ENCODE measurements around the gene SLC34A1. TPM values are rescaled to one million over a fixed set of nuclear protein-coding genes. Genes with fewer than 3 reads are reported as not detected.
A peak's percentile ranks its signal among the peaks of the same experiment; 100 is the strongest.
"Not testable (repeated sequence)": the region's sequence is repeated elsewhere in the genome, so short reads cannot be mapped to it uniquely, and the experiment has no call there.

The SLC34A1 gene
- polyA plus RNA-seq, 4 donors: 3.4 to 223 (median 131) TPM

DNA sequence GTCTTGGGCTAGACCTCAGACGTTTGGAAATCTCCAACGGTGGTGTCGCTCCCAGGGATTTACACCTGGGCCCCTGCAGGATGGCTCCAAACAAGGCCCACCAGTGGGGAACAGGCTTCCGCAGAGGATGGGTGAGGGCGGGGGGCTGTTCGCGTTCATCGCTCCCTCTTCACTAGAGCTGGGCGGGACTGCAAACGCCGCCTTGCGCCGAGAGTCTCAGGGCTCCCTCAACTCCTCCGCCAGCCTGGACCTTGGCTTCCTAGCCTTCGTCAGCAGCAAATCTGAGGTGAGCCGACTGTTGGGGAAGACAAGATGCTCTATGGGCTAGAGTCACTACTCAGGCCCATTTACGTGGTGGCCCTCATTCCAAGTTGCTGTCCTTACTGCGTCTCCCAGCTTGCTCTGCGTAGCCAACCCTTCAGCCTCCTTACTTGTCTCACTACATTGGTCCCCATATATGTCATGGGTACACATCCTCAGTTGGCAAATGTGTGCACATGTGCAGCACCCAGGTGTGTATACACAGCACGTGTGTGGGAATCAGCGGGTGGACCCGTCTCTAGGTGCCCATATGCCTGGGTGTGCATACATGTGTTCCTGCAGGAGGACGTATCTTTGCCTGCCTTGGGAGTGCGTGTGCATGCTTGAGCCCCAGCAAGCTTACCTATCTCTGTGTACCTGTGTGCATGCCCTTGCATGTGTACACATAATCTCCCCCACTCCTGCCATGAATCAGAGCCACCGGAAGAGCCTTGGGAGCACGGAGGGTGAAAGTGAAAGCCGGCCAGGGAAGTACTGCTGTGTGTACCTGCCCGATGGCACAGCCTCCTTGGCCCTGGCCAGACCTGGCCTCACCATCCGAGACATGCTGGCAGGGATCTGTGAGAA lies 16.0 kb upstream of the SLC34A1 start:
- DNase-seq (ENCODE audit: low read depth in 4 of 4, low spot score in 3 of 4): no peak

DNA sequence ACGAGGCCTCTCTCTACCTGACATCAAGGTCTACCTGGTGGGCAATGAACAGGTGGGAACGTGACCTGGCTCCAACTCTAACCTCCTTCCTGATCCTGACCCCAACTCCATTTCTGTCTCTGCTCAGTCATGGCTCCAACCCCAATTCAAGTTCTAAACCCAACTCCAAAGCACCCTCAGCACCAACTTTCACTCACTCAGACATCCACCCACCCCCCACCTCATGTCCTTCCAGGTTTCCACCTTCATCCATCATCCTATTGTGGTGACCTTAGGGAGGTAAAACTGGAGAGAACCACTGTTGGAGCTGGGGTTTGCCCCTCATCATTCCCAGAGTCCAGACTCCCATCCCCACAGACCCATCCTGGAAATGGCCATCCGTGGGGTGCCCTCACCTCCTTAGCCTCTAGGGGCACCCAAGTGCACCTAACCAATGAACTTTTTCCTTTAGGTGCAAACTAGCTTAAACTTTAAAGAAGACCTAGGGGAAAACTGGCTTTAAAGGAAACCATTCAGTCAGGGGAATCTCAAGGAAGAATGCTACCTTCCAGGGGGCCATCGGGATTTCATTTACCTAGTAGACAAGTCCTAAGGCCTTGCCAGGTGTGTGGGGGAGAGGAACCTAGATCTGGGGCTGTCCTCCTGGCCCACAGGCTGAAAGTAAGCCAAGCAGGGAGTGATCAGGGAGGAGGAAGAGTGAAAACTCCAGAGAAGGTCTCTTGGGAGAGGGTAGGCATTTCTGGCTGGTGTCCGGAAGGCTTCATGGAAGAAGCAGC lies 15.2 kb upstream of the SLC34A1 start:
- DNase-seq (ENCODE audit: low read depth in 4 of 4, low spot score in 3 of 4): no peak

DNA sequence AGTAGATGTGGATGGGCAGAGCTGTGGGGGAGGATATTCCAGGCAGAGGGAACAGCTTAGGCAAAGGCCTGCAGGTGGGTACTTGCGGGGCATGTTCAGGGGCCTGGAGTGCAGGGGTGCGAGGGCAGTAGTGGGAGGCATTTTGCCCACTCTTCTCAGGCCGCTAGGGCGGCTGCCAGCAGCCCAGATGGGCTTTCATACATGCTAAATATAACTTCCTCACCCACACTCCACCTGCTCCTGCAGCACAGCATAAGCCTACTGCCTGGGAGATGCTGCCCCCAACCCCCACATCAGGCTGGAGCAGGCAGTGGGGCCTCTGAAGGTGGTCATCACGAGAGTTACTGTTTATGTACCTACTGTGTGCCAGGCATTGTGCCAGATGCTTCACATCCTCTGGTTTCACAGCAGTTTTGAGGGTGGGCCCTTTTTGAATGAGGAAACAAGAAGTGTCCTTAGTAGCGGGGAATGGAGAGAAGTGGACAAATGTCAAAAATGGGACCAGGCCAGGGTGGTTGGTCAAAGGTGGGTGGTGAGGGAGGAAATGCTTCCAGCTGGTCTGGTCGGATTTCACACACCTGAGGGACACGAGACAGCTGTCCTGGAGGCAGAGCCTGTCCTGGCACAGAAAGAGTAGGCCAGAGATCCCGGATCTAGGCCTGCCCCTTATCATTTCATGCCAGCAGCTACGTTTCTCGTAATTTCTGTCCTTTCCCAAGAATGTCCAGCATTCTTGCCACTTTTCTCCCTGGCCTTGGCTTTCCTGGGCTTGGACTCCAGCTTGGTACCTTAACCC lies 14.4 kb upstream of the SLC34A1 start:
- DNase-seq (ENCODE audit: low read depth in 4 of 4, low spot score in 3 of 4): no peak

DNA sequence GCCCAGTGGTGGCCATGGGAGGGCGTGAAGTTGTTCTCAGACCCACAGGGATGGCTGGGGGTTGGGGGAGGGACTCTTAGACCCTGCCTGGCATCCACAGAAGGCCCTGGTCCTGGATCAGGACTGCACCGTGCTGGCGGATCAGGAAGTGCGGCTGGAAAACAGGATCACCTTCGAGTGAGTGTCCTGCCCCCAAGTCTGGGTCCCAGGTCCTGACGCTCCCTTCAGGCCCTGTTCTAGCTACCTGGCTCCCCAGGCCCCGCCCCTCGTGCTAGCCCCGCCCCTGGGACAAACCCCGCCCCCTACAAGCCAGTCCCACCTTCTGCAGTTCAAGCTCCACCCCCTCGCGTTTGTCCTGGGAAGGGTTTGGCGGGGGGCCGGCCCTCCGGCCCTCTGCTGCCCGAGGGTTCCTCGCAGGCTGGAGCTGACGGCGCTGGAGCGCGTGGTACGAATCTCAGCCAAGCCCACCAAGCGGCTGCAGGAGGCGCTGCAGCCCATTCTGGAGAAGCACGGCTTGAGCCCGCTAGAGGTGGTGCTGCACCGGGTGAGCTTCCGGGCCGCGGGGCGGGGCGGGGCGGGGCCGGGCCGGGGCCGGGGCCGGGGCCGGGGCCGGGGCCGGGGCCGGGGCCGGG lies 13.6 kb upstream of the SLC34A1 start:
- DNase-seq (ENCODE audit: low read depth in 4 of 4, low spot score in 3 of 4): peak in 2 of 4 donors; percentile 53 to 72

DNA sequence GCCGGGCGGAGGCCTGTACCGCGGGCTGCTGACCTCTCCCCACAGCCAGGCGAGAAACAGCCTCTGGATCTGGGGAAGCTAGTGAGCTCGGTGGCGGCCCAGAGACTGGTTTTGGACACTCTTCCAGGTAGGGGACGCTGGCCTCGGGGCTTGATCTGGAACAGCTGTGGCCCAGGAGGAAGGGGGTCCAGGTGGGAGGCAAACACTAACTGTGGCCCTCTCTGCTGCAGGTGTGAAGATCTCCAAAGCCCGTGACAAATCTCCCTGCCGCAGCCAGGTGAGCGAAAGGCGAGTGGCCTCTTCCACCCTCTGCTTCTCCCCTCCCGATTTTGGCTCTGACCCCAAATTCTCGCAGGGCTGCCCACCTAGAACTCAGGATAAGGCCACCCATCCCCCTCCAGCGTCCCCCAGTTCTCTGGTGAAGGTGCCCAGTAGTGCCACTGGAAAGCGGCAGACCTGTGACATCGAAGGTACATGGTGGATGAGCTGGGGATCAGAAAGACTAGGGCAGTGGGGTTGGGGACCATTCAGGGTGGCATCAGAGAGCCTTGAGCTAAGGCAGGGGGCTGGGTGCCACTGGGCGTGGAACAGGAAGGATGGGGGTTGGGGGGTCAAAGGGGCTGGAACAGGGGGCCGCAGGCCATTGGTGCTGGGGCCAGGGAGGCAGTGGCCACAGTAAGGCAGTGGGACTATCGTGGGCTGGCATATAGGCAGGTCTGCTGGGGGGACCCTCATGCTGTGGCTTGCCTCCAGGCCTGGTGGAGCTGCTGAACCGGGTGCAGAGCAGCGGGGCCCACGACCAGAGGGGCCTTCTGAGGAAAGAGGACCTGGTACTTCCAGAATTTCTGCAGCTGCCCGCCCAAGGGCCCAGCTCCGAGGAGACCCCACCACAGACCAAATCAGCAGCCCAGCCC lies 12.9 kb upstream of the SLC34A1 start:
- DNase-seq (ENCODE audit: low read depth in 4 of 4, low spot score in 3 of 4): no peak

DNA sequence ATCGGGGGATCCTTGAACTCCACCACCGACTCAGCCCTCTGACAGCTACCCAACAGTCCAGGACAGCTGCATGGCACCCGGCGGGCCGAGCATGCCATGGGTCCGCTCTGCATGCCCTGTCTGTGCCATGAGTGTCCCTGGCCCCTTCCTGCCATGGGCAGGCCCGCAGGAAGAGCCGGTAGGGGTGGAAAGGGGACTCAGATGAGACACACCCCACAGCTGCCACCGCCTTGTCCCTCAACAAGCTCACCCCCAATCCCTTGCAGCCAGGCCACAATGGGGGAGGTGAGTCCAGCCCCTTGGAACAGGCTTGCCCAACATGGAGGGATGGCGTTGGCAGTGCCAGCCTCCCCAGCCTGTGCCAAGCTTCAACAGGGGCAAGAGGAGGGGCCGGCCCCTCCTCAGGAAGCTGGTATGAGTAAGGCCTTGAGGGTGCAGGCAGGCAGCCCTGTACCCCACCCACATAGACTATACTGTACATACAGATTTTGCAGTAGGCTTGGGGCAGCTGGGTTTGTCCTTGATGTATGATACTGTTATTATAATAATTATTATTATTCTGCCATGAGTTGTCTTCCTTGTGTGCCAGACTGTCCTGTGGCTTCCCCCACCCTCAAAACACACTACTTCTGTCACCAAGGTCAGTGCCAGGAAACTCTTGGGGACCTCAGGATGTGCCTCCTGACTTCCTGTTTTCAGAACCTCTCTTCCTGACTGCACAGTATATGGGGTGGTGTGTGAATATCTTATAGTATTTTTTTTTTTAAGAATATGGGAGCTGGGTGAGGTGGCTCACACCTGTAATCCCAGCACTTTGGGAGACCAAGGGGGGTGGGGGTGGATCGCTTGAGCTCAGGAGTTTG lies 12.0 kb upstream of the SLC34A1 start:
- DNase-seq (ENCODE audit: low read depth in 4 of 4, low spot score in 3 of 4): no peak

DNA sequence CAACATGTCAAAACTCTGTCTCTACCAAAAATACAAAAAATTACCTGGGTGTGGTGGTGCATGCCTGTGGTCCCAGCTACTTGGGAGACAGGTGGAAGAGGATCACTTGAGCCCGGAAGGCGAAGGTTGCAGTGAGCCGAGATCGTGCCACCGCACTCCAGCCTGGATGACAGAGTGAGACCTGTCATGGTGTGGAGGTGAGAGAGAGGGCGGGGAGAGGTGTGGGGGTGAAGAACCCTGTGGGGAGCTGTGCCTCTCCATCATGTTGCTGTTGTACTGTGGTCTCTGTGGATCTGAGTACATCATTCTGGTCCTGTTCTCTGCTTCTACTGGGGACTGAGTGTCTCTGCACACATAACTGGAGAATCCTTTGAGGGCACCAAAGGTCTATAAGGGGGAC lies 11.3 kb upstream of the SLC34A1 start:
- no peak for DNase-seq (ENCODE audit: low read depth in 4 of 4, low spot score in 3 of 4)

DNA sequence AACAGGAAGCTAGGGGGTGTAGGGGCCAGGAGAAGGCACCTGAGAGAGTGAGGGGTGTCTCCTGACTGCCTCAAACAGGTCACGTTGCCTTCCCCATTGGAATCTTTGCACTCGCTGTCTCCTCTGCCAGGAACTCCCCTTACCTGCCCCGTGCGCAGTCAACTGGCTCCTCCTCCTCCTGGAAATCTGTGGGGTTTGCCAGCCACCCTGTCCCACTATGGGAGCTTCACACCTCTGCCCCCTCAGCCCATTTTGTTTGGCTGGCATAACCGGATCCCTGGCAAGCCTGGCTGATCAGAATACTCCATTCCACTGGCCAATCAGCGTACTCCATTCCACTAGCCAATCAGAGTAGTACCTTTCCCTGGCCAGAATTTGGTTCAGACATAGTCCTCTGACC lies 10.4 kb upstream of the SLC34A1 start:
- DNase-seq (ENCODE audit: low read depth in 4 of 4, low spot score in 3 of 4): no peak

DNA sequence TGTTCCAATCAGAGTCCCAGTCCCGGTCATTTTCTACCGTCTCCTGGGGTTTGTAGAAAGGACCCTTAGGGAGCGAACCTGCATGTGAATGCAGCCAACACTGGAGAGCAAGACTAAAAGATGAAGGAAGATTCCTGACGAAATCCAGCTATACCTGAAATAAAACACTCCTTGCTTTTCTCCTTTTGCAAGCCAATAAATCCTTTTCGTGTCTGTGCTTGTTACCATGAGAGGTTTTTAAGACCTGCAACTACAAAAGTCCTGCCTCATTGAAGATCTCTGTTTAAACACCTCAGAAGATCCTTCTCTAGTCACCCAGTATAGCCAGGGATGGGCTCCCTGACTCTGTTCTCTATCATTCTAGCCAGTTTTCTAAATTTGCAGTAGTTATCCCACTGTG lies 10.0 kb upstream of the SLC34A1 start:
- no peak for DNase-seq (ENCODE audit: low read depth in 4 of 4, low spot score in 3 of 4)

DNA sequence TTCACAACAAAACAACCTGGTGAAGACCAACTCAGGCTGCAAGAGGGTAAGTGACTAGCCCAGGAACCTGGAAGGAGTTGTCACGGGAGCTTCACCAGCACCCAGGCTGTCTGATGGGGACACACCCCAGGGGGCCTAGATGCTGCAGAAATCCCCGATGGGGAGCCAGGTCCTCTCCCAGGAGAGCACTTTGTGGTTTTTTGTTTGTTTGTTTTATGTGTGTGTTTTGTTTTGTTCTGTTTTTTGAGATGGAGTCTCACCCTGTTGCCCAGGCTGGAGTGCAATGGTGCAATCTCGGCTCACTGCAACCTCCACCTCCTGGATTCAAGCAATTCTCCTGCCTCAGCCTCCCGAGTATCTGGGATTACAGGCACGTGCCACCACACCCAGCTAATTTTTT lies 8.7 kb upstream of the SLC34A1 start:
- DNase-seq (ENCODE audit: low read depth in 4 of 4, low spot score in 3 of 4): not testable (repeated sequence)

DNA sequence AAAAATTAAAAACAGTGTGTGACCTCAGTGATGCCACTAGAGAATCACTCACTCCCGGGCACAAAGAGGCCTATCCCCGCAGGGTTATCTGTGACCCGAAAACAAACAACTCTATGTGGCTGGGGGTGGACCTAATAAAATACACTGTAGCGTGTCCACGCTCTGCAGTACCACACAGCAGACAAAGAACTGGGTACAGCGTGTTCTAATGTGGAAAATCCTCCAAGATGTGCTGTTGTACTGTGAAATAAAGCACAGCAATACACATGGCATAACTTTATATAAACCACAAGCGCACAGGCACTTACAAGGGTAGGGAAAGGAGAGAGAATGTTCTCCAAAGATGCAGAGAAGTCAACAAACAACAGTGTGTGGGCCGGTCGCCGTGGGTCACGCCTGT lies 8.1 kb upstream of the SLC34A1 start:
- no peak for DNase-seq (ENCODE audit: low read depth in 4 of 4, low spot score in 3 of 4)

DNA sequence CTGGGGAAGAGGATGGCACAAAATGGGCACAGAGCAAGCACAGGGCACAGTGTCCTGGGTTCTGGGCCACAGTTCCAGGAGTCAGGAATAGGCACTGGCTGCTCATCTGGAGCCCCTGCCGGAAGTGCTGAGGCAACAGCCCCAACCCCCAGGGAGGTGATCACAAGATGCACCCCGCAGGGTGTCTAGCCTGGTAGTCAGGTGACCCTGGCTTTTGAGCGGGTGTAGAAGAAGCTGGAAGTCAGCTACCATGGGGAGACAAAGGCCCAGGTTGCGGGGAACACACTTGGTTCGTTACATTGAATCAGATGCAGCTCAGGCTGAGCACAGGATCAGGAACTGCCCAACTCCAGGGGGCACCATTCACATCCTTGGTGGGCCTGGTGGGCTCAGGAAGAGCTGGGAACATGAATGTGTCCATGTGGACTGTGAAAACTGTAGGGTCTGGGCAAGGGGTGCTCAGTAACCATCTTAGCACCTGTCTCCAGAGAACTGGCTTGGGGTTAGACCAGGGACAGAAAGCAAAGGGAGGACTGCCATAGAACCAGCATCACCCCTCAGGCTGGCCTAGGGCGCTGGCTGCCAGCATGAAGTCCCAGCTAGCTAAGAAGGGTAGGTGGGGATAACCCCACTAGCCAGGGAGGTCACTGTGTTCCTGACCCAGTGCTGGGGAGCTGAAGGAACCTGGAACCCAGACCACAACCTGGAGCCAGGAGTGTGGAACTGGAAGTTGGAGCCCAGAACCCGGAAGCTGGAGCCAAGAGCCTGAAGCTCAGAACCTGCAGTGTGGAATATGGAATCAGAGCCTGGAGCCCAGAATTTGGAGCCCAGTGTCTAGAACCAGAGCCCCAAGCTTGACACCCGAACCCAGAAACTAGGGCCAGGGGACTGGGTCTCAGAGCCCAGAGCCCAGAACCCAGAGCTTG lies 6.1 kb upstream of the SLC34A1 start:
- DNase-seq (ENCODE audit: low read depth in 4 of 4, low spot score in 3 of 4): no peak

DNA sequence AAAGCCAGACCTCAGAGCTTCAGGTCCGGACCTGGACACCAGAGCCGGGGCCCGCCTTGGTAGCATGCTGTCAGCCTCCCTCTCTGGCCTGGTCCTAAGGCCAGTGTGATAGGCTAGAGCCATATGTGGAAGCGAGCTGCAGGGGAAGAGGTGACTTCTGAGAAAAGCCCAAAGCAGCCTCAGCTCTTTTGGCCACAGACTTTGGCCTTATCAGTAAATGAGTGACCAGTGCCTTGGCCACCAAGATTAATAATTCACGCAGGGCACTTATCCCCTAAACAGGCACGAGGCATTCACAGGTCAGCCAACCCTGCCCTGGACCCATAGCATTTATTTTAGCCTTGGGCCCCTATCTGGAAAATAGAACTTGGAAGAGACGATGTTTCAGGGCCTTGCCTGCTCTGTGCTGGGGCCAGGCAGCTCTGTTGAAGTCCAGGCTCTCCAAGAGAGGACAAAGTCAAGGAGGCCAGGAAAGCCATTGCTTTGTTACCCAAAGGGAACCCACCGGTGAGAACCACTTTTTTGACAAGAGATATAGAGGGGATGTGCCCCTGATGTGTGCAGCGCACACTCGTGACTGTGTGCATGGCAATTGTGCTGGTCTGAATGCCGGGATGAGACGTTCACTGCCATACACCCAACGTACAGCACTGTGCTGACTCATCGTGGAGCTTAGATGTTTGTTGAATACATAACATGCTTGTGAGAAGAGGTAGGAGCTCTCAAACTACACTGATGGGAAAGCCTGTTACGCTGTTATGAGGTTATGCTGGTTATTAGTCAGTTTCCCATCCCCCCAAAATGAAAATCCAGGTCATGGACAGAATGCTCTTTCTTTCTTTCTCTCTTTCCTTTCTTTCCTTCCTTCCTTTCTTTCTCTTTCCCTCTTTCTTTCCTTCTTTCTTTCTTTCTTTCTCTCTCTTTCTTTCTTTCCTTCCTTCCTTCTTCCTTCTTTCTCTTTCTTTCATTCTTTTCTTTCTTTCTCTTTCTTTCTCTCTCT lies 5.0 kb upstream of the SLC34A1 start:
- no peak for DNase-seq (ENCODE audit: low read depth in 4 of 4, low spot score in 3 of 4)

DNA sequence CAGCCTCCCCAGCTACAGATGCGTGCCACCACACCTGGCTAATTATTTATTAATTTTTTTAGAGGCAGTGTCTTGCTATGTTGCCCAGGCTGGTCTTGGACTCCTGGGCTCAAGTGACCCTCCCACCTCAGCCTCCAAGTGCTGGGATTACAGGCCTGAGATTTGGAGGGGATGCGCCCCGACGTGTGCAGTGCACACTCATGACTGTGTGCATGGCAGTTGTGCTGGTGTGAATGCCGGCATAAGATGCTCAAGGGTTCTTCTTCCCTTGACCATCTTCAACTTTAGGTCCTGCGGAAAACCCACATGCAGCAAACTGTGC lies 3.5 kb upstream of the SLC34A1 start:
- DNase-seq (ENCODE audit: low read depth in 4 of 4, low spot score in 3 of 4): no peak

DNA sequence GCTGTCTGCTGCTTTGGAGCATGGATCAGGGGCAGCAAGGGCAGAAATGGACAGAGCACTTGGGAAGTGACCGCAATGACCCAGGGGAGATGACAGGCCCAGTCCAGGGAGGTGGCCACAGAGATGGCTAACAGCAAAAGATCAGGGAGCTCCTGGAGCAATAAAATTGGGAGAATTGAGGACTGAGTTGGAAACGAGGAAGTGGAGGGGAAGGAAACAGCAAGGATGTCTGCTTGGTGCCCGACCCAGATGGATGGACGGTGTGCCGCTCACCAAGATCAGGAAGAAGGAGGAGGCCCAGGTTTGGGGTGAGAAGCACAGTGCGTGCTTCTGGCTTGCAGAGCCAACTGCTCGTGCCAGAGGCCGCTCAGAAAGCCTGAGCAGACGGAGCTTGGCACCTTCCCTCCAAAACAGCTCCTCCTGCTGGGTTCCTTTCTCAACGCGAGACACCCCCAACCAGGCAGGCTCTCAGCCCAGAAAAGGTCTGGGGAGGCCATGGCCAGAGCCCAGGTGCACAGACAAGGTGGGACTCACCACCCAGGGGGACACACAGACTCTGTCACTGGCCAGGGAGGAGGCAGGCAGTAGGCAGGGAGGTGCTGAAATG lies 1.7 kb upstream of the SLC34A1 start:
- no peak for DNase-seq (ENCODE audit: low read depth in 4 of 4, low spot score in 3 of 4)

DNA sequence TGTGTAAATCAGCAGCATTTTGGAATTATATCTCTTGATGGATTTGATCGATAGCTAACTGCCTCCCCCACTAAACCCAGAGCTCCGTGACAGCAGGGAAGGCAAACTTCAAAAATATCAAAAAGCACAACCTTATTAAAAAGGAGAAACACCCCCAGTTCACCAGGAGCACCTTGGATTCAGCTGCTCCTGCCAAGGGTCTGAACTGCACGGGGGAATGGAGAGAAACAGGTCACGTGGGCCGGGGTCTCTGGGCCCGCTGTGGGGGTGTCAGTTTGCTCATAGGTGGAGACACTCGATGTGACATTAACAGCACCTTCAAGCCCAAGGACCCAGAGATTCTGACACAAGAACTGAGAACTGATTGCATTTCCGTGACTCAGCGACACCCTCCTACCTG lies 1.1 kb upstream of the SLC34A1 start:
- no peak for DNase-seq (ENCODE audit: low read depth in 4 of 4, low spot score in 3 of 4)

Data from left renal pelvis (tissue), 4 donors.